ENCODE measurements around the gene TTC39B. TPM values are rescaled to one million over a fixed set of nuclear protein-coding genes. Genes with fewer than 3 reads are reported as not detected.

Gene TTC39B
- total RNA-seq, 1 donor from 2014 or later = 4.2 TPM

DNA sequence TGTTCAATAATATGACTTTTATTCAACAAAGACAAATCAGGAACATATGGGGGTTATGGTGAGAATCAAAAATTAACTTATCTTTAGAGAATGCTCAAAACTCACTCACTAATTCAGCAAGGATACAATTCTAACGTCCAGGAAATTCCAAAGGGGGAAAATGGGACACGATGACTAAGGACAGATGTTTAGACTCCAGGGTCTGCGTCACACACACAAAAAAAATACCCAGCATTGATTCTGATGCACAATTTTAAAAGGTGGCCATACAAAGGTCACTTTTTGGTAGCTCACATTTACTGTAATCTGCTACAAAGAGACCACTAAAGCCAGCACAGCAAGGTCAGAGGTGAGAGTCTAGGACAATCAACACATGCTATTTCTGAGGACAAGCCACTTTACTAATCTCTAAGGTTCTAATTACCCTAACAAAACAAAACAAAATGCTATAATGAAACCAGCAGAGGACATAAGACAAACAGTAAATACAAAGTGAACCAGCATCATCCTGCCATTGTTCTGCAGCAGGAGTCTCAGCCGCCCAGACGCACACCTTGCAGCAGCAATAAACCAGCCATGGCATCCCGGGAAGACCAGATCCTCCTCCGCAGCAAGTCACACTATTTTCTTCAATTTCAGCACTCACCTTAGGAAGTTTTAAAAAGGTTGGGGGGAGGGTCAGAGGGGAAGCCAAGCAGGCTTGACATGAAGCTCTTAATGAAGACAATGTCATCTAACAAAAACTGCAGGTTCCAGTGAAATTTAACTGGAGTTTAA is 57.8 kb downstream of the TTC39B start:
- Histone ChIP-seq H3K4me1 (ENCODE audit: control insufficient read depth in 3 of 3, insufficient read depth in 3 of 3, low read length in 3 of 3) (peaks cover 0 to 7% (median 5%) of the 10 kb centered on the region in 3 donors), H3K9me3 (ENCODE audit: control insufficient read depth in 3 of 3, low read length in 3 of 3) (no peaks in the 10 kb centered on the region), H3K36me3 (ENCODE audit: control insufficient read depth in 3 of 3, insufficient read depth in 3 of 3, low read length in 3 of 3) (no peaks in the 10 kb centered on the region), H3K4me3 (ENCODE audit: low read length in 3 of 3) (no peak overlapping the region), H3K27ac (ENCODE audit: low read depth, low read length) (no peak overlapping the region), H3K9ac (ENCODE audit: low read depth in 1 of 3, low read length in 3 of 3) (no peak overlapping the region), H3K27me3 (ENCODE audit: control insufficient read depth in 3 of 3, insufficient read depth in 3 of 3, low read length in 3 of 3) (no peaks in the 10 kb centered on the region)

DNA sequence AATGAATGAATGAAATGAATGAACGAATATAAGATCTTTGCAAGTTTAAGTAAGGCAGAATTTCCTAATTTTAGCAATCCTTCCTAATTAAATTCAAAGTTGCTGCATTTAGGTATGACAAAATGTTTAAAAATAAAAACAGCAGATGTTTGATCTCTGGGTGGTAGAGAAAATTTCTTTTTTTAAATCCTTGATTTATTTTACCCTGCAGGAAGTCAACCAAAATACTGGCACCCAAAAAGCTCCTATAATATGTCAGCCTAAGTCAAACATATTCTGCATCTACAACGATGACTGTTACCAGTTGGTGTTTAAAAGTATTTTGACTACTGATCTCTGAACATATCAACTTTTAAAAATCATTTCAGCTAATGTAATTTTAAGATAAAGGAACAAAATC is 58.4 kb downstream of the TTC39B start:
- no peak overlapping the region for H3K27ac ChIP-seq (ENCODE audit: low read depth, low read length)
- no peak overlapping the region for H3K9ac ChIP-seq (ENCODE audit: low read depth in 1 of 3, low read length in 3 of 3)

DNA sequence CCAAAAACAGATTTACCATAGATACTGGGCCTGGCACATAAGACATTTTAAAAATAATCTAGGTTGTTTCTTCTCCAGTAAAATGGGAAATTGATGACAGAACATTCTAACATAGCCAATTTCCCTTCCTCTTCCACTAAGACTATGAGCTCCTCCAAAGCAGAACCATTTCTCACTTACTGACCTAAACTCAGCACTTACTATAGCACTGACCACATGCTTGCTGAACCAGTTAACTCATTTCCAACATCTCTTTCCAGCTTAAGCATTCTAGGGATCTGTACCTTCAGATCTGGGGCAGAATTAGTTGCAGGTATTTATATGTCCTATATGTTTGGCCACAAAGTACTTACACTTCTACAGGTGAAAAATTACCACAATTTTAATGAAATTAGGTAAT is 58.9 kb downstream of the TTC39B start:
- no peaks in the 10 kb centered on the region for H3K9me3 ChIP-seq (ENCODE audit: control insufficient read depth in 3 of 3, low read length in 3 of 3)
- no peak overlapping the region for H3K9ac ChIP-seq (ENCODE audit: low read depth in 1 of 3, low read length in 3 of 3)
- H3K4me1 ChIP-seq (ENCODE audit: control insufficient read depth in 3 of 3, insufficient read depth in 3 of 3, low read length in 3 of 3) = peaks cover 0 to 7% (median 5%) of the 10 kb centered on the region in 3 donors
- no peak overlapping the region for H3K4me3 ChIP-seq (ENCODE audit: low read length in 3 of 3)
- H3K27me3 ChIP-seq (ENCODE audit: control insufficient read depth in 3 of 3, insufficient read depth in 3 of 3, low read length in 3 of 3) = no peaks in the 10 kb centered on the region
- H3K27ac ChIP-seq (ENCODE audit: low read depth, low read length) = no peak overlapping the region
- H3K36me3 ChIP-seq (ENCODE audit: control insufficient read depth in 3 of 3, insufficient read depth in 3 of 3, low read length in 3 of 3) = no peaks in the 10 kb centered on the region

More for the DNA sequence above, 58.4 kb downstream of the TTC39B start:
- Histone ChIP-seq H3K36me3 (ENCODE audit: control insufficient read depth in 3 of 3, insufficient read depth in 3 of 3, low read length in 3 of 3) (no peaks in the 10 kb centered on the region), H3K4me3 (ENCODE audit: low read length in 3 of 3) (no peak overlapping the region), H3K27me3 (ENCODE audit: control insufficient read depth in 3 of 3, insufficient read depth in 3 of 3, low read length in 3 of 3) (no peaks in the 10 kb centered on the region), H3K4me1 (ENCODE audit: control insufficient read depth in 3 of 3, insufficient read depth in 3 of 3, low read length in 3 of 3) (peaks cover 0 to 7% (median 5%) of the 10 kb centered on the region in 3 donors), H3K9me3 (ENCODE audit: control insufficient read depth in 3 of 3, low read length in 3 of 3) (no peaks in the 10 kb centered on the region)

DNA sequence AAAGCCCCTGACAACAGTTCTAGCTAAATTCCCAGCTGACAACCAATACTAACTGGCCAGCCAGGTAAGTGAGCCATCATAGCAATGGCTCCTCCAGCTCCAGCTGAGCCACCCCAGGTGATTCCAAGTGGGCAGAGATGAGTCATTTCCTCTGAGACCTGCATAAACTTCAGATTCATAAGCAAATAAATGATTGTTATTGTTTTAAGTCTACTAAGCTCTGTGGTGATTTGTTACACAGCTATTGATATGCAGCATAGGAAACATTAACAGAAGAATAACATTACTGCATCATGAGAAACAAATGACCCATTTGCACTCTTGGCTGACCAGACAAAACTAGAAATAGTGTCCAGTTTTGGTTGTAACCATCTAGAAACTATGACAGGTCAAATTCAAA is 60.3 kb downstream of the TTC39B start:
- Histone ChIP-seq H3K4me1 (ENCODE audit: control insufficient read depth in 3 of 3, insufficient read depth in 3 of 3, low read length in 3 of 3) (peaks cover 0 to 7% (median 5%) of the 10 kb centered on the region in 3 donors), H3K9ac (ENCODE audit: low read depth in 1 of 3, low read length in 3 of 3) (no peak overlapping the region), H3K36me3 (ENCODE audit: control insufficient read depth in 3 of 3, insufficient read depth in 3 of 3, low read length in 3 of 3) (no peaks in the 10 kb centered on the region), H3K27me3 (ENCODE audit: control insufficient read depth in 3 of 3, insufficient read depth in 3 of 3, low read length in 3 of 3) (no peaks in the 10 kb centered on the region), H3K27ac (ENCODE audit: low read depth, low read length) (no peak overlapping the region), H3K4me3 (ENCODE audit: low read length in 3 of 3) (no peak overlapping the region), H3K9me3 (ENCODE audit: control insufficient read depth in 3 of 3, low read length in 3 of 3) (no peaks in the 10 kb centered on the region)

DNA sequence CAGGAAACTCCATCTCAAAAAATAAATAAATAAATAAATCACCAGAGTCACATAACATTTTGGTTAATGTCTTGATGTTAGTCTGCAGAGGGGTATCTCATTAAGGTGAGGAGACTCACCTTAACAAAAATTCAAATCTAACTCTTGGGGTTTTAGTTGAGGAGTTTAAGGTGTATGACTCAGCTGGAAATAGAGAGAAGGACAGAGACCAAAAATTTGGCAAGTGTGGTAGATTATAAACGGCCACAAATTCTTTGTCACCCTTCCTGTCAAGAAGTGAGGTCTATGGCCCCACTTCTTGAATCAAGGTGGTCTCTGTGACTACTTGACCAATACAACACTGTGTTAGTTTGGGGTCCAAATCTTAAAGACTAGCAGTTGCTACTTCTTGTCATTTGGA is 60.8 kb downstream of the TTC39B start:
- no peak overlapping the region for H3K27ac ChIP-seq (ENCODE audit: low read depth, low read length)
- H3K9me3 ChIP-seq (ENCODE audit: control insufficient read depth in 3 of 3, low read length in 3 of 3) = no peaks in the 10 kb centered on the region
- no peaks in the 10 kb centered on the region for H3K36me3 ChIP-seq (ENCODE audit: control insufficient read depth in 3 of 3, insufficient read depth in 3 of 3, low read length in 3 of 3)
- peaks cover 0 to 7% (median 5%) of the 10 kb centered on the region in 3 donors for H3K4me1 ChIP-seq (ENCODE audit: control insufficient read depth in 3 of 3, insufficient read depth in 3 of 3, low read length in 3 of 3)
- H3K9ac ChIP-seq (ENCODE audit: low read depth in 1 of 3, low read length in 3 of 3) = no peak overlapping the region
- H3K4me3 ChIP-seq (ENCODE audit: low read length in 3 of 3) = no peak overlapping the region
- H3K27me3 ChIP-seq (ENCODE audit: control insufficient read depth in 3 of 3, insufficient read depth in 3 of 3, low read length in 3 of 3) = no peaks in the 10 kb centered on the region

DNA sequence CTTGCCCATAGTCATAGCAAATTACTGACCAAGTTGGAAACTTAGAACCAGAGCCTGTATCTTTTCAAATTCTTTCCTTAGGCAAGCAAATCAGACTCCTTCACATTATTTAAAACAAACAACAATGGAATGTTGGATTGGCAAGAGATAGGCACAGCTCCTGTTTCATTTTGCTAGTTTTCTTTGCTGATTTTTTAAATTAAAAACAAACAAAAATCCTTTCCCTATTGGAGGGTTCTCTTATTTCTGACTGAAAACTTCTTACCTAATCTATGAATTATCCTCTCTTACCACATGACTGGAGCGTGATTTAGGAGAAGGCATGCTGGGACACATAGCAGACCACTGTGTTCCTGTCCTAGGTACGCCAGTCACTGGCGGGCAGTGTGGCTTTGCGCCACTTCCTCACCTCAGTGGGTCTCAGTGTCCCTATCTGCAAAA is 63.0 kb downstream of the TTC39B start:
- no peaks in the 10 kb centered on the region for H3K36me3 ChIP-seq (ENCODE audit: control insufficient read depth in 3 of 3, insufficient read depth in 3 of 3, low read length in 3 of 3)
- peaks cover 0 to 2% (median under 1%) of the 10 kb centered on the region in 3 donors for H3K4me1 ChIP-seq (ENCODE audit: control insufficient read depth in 3 of 3, insufficient read depth in 3 of 3, low read length in 3 of 3)
- no peak overlapping the region for H3K27ac ChIP-seq (ENCODE audit: low read depth, low read length)
- no peak overlapping the region for H3K9ac ChIP-seq (ENCODE audit: low read depth in 1 of 3, low read length in 3 of 3)
- H3K27me3 ChIP-seq (ENCODE audit: control insufficient read depth in 3 of 3, insufficient read depth in 3 of 3, low read length in 3 of 3) = no peaks in the 10 kb centered on the region
- H3K4me3 ChIP-seq (ENCODE audit: low read length in 3 of 3) = no peak overlapping the region
- no peaks in the 10 kb centered on the region for H3K9me3 ChIP-seq (ENCODE audit: control insufficient read depth in 3 of 3, low read length in 3 of 3)

DNA sequence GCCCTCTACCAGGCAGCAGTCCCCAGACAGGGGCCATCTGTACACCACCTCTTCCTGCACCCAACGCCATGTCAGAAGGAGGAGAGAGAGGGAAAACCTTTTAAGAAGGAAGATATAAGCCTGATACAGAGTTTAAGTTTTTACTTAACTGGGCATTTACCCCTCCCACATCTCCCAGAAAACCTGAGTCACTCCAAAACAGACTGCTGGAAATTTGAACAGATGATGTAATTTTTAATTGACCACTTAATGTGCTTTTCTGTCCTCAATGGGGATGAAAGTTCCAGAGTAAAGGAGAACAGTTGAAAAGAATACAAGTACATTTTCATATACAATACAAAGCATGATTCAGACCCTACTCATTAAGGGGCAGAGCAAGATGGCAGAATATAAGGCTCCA is 63.9 kb downstream of the TTC39B start:
- Histone ChIP-seq H3K27ac (ENCODE audit: low read depth, low read length) (no peak overlapping the region), H3K27me3 (ENCODE audit: control insufficient read depth in 3 of 3, insufficient read depth in 3 of 3, low read length in 3 of 3) (no peaks in the 10 kb centered on the region), H3K36me3 (ENCODE audit: control insufficient read depth in 3 of 3, insufficient read depth in 3 of 3, low read length in 3 of 3) (no peaks in the 10 kb centered on the region), H3K4me1 (ENCODE audit: control insufficient read depth in 3 of 3, insufficient read depth in 3 of 3, low read length in 3 of 3) (peaks cover 0 to 2% (median 0%) of the 10 kb centered on the region in 3 donors), H3K4me3 (ENCODE audit: low read length in 3 of 3) (no peak overlapping the region), H3K9ac (ENCODE audit: low read depth in 1 of 3, low read length in 3 of 3) (no peak overlapping the region), H3K9me3 (ENCODE audit: control insufficient read depth in 3 of 3, low read length in 3 of 3) (peaks cover 0 to 3% (median 0%) of the 10 kb centered on the region in 3 donors)

DNA sequence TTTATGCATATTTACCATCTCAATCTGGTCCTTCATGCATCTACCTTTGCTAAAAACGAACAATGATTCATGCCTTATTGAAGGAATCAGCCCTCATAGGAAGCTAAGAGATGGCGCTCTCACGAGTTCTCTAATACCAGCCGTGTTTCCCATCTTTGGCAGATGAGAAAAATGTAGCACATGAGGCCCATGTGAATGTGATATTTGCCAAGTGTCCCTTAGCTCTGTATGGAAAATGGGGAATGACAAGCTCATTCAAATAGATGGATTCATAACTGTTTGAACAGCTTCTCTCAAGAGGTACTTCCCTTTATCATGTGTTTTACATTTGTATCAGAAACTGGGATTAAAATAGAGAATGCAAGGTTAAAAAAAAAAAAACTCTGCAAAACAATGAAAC is 66.1 kb downstream of the TTC39B start:
- Histone ChIP-seq H3K4me1 (ENCODE audit: control insufficient read depth in 3 of 3, insufficient read depth in 3 of 3, low read length in 3 of 3) (peaks cover 0 to 2% (median 0%) of the 10 kb centered on the region in 3 donors), H3K4me3 (ENCODE audit: low read length in 3 of 3) (no peak overlapping the region), H3K9ac (ENCODE audit: low read depth in 1 of 3, low read length in 3 of 3) (no peak overlapping the region), H3K27ac (ENCODE audit: low read depth, low read length) (no peak overlapping the region), H3K27me3 (ENCODE audit: control insufficient read depth in 3 of 3, insufficient read depth in 3 of 3, low read length in 3 of 3) (no peaks in the 10 kb centered on the region), H3K36me3 (ENCODE audit: control insufficient read depth in 3 of 3, insufficient read depth in 3 of 3, low read length in 3 of 3) (no peaks in the 10 kb centered on the region), H3K9me3 (ENCODE audit: control insufficient read depth in 3 of 3, low read length in 3 of 3) (peaks cover 0 to 5% (median 0%) of the 10 kb centered on the region in 3 donors)

DNA sequence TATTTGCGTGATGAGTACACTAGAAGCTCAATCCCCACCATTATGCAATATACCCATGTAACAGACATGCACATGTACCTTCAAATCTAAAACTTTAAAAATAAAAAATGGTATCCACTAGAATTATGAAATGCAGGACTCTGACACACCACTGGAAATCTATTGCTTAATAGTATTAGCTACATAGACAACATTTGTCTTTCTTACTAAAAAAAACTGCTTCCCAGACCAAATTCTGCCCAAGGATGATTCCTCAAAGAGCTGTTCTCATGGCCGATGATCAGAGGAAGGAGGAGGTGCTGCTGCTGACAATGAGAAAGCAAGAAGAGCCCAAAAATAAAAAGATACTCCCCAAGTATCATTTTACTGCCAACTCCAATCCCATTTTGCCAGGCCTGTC is 67.2 kb downstream of the TTC39B start:
- no peak overlapping the region for H3K9ac ChIP-seq (ENCODE audit: low read depth in 1 of 3, low read length in 3 of 3)
- peaks cover 0 to 2% (median 0%) of the 10 kb centered on the region in 3 donors for H3K4me1 ChIP-seq (ENCODE audit: control insufficient read depth in 3 of 3, insufficient read depth in 3 of 3, low read length in 3 of 3)
- H3K36me3 ChIP-seq (ENCODE audit: control insufficient read depth in 3 of 3, insufficient read depth in 3 of 3, low read length in 3 of 3) = no peaks in the 10 kb centered on the region
- H3K27ac ChIP-seq (ENCODE audit: low read depth, low read length) = no peak overlapping the region
- H3K4me3 ChIP-seq (ENCODE audit: low read length in 3 of 3) = no peak overlapping the region
- H3K9me3 ChIP-seq (ENCODE audit: control insufficient read depth in 3 of 3, low read length in 3 of 3) = peaks cover 0 to 5% (median 0%) of the 10 kb centered on the region in 3 donors
- H3K27me3 ChIP-seq (ENCODE audit: control insufficient read depth in 3 of 3, insufficient read depth in 3 of 3, low read length in 3 of 3) = no peaks in the 10 kb centered on the region

DNA sequence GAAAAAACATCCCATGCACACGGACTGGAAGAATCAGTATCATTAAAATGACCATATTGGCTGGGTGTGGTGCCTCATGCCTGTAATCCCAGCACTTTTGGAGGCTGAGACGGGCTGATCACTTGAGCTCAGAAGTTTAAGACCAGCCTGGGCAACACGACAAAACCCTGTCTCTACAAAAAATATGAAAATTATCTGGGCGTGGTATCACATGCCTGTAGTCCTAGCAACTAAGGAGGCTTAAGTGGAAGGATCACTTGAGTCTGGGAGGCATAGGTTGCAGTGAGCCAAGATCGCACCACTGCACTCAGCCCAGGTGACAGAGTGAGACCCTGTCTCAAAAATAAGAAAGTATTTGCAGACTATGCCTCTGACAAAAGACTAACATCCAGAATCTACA is 68.4 kb downstream of the TTC39B start:
- H3K9ac ChIP-seq (ENCODE audit: low read depth in 1 of 3, low read length in 3 of 3) = no peak overlapping the region
- no peaks in the 10 kb centered on the region for H3K36me3 ChIP-seq (ENCODE audit: control insufficient read depth in 3 of 3, insufficient read depth in 3 of 3, low read length in 3 of 3)
- no peak overlapping the region for H3K27ac ChIP-seq (ENCODE audit: low read depth, low read length)

More for the DNA sequence above, 68.4 kb downstream of the TTC39B start:
- Histone ChIP-seq H3K27me3 (ENCODE audit: control insufficient read depth in 3 of 3, insufficient read depth in 3 of 3, low read length in 3 of 3) (no peaks in the 10 kb centered on the region), H3K4me1 (ENCODE audit: control insufficient read depth in 3 of 3, insufficient read depth in 3 of 3, low read length in 3 of 3) (no peaks in the 10 kb centered on the region), H3K4me3 (ENCODE audit: low read length in 3 of 3) (no peak overlapping the region), H3K9me3 (ENCODE audit: control insufficient read depth in 3 of 3, low read length in 3 of 3) (peaks cover 0 to 5% (median 0%) of the 10 kb centered on the region in 3 donors)

All from skeletal muscle tissue (tissue), 4 donors.